Hepatocyte (in vitro differentiated cells): ENCODE measurements around the gene BCAN. TPM values are rescaled to one million over a fixed set of nuclear protein-coding genes. Genes with fewer than 3 reads are reported as not detected.

ENCODE experiments used
- DNase-seq: peaks from one replicate; pipeline ENCODE4 v3.0.0-alpha.2; 2016; ENCODE audit warnings: low spot score
- H2AFZ ChIP-seq: fragments of 200-600 bp; sonication (generic); 2 replicates; pipeline ENCODE4 v1.6.0; 2016; ENCODE audit warnings: antibody characterized with exemption, mild to moderate bottlenecking
- H3K27ac ChIP-seq: fragments of 200-600 bp; sonication (generic); 2 replicates; pipeline ENCODE4 v1.5.1; 2016; ENCODE audit warnings: mild to moderate bottlenecking
- H3K27me3 ChIP-seq: fragments of 200-600 bp; sonication (generic); 2 replicates; pipeline ENCODE4 v1.6.1; 2016
- H3K36me3 ChIP-seq: fragments of 200-600 bp; sonication (generic); replicated peaks from 2 replicates; pipeline ENCODE4 v1.5.1; 2016; ENCODE audit warnings: low read depth; ENCODE audit not compliant: insufficient read depth
- H3K4me1 ChIP-seq: fragments of 200-600 bp; sonication (generic); 2 replicates; pipeline ENCODE4 v1.5.1; 2016; ENCODE audit warnings: mild to moderate bottlenecking, moderate library complexity; ENCODE audit not compliant: insufficient read depth
- H3K4me2 ChIP-seq: fragments of 200-600 bp; sonication (generic); 2 replicates; pipeline ENCODE4 v1.6.0; 2016
- H3K4me3 ChIP-seq: fragments of 200-600 bp; sonication (generic); 2 replicates; pipeline ENCODE4 v1.5.1; 2016; ENCODE audit warnings: mild to moderate bottlenecking
- H3K79me2 ChIP-seq: fragments of 200-600 bp; sonication (generic); 2 replicates; pipeline ENCODE4 v1.6.0; 2017; ENCODE audit warnings: mild to moderate bottlenecking
- H3K9me2 ChIP-seq: fragments of 200-600 bp; sonication (generic); replicated peaks from 2 replicates; pipeline ENCODE4 v1.6.0; 2017; ENCODE audit warnings: mild to moderate bottlenecking; ENCODE audit not compliant: insufficient read depth
- H3K9me3 ChIP-seq: fragments of 200-600 bp; sonication (generic); 2 replicates; pipeline ENCODE4 v1.5.1; 2016; ENCODE audit warnings: low read depth, mild to moderate bottlenecking
- H4K20me1 ChIP-seq: fragments of 200-600 bp; sonication (generic); 2 replicates; pipeline ENCODE4 v1.6.0; 2016; ENCODE audit warnings: mild to moderate bottlenecking; ENCODE audit not compliant: insufficient read depth, poor library complexity, severe bottlenecking
- EZH2 ChIP-seq: fragments of 200-600 bp; sonication (generic); IDR thresholded peaks from 2 replicates; pipeline ENCODE4 v1.6.1; 2016; ENCODE audit warnings: antibody characterized with exemption, mild to moderate bottlenecking, borderline replicate concordance
- EZH2phosphoT487 ChIP-seq: fragments of 200-600 bp; sonication (generic); IDR thresholded peaks from one replicate; pipeline ENCODE4 v1.6.1; 2018; ENCODE audit warnings: antibody characterized with exemption, mild to moderate bottlenecking, low read depth, moderate library complexity; ENCODE audit not compliant: unreplicated experiment, severe bottlenecking
- WGBS: methylation state at CpG from one replicate; pipeline ENCODE4 v1.1.6; 2016; ENCODE audit warnings: low lambda C conversion rate; ENCODE audit errors: missing lambda C conversion rate; 5-methylcytosine and 5-hydroxymethylcytosine counted together
- polyA plus RNA-seq: library from polyadenylated mRNA; unstranded; fragments of >200 nt; fragmentation: Nextera tagmentation; extraction: Ambion mirVana; gene quantifications from 2 replicates; pipeline ENCODE4 v1.2.1, GENCODE V29; 2016
- total RNA-seq: library from RNA; depleted of rRNA; stranded (reverse); fragments of >200 nt; gene quantifications from 2 replicates; pipeline ENCODE4 v1.2.3, GENCODE V29; 2014
- TF ChIP-seq, protein P1 (sequence below): fragments of 200-600 bp; sonication (generic); IDR thresholded peaks from 2 replicates; pipeline ENCODE4 v1.5.1; 2016; ENCODE audit warnings: antibody characterized with exemption, mild to moderate bottlenecking; ENCODE audit not compliant: poor library complexity

BCAN gene
- total and polyA plus RNA-seq, 2 experiments from 2014 or later: 0.03 TPM; not detected in 1

GRCh38 chr1:156655904-156656516, 14.1 kb downstream of the BCAN start:
- Histone ChIP-seq H3K4me3 (no peak overlapping the region), H3K27ac (no peak overlapping the region), H3K4me1 (peaks cover 29% of the 10 kb centered on the region), H4K20me1 (no peaks in the 10 kb centered on the region), H2AFZ (no peak overlapping the region), H3K36me3 (no peaks in the 10 kb centered on the region), H3K27me3 (peaks cover 43% of the 10 kb centered on the region), H3K9me3 (no peaks in the 10 kb centered on the region), H3K79me2 (no peaks in the 10 kb centered on the region), H3K4me2 (no peak overlapping the region), H3K9me2 (no peaks in the 10 kb centered on the region)
- no peak for DNase-seq
- WGBS: 64% methylated on average over 9 of the region's 9 CpGs
- TF ChIP-seq, protein P1, sequence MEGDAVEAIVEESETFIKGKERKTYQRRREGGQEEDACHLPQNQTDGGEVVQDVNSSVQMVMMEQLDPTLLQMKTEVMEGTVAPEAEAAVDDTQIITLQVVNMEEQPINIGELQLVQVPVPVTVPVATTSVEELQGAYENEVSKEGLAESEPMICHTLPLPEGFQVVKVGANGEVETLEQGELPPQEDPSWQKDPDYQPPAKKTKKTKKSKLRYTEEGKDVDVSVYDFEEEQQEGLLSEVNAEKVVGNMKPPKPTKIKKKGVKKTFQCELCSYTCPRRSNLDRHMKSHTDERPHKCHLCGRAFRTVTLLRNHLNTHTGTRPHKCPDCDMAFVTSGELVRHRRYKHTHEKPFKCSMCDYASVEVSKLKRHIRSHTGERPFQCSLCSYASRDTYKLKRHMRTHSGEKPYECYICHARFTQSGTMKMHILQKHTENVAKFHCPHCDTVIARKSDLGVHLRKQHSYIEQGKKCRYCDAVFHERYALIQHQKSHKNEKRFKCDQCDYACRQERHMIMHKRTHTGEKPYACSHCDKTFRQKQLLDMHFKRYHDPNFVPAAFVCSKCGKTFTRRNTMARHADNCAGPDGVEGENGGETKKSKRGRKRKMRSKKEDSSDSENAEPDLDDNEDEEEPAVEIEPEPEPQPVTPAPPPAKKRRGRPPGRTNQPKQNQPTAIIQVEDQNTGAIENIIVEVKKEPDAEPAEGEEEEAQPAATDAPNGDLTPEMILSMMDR: no peak
- TF ChIP-seq EZH2phosphoT487 (no peak), EZH2 (no peak)

DNA sequence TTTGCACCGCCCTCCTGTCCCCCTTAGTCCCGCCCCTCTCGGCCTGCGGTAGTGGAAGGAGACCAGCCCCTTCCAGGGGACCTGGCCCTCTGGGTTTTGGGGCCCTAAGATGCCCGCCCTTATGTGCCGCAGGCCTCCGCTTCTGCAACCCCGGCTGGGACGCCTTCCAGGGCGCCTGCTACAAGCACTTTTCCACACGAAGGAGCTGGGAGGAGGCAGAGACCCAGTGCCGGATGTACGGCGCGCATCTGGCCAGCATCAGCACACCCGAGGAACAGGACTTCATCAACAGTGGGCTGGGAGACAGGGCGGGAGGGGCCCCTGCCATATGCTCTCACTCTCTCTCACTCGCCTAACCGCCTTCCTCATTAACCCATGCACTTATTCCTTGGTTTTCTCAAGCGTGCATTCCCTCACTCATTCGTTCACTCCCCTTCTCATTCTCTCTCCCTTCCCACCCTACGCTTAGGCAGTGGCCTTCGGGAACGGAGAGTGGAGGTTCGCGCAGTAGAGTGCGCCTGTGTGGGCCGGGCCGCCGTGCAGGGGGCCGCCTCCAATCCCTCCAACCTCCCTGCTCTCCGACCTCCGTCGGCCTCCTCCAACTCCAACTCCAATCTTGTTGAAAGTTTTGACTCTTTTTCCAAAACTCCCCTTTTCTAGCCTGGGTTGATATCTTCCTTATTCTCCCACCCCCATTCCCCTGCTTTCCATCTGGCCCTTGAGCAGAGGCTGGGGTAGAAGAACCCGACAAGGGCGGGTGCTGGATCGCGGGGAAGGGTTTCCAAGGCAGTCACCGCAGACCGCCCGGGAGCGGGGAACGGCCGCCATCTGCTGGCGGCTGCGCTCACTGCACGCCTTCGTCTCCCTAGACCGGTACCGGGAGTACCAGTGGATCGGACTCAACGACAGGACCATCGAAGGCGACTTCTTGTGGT, 15.2 kb downstream of the BCAN start:
- H3K36me3 ChIP-seq: no peaks in the 10 kb centered on the region
- peak; percentile 85 for DNase-seq
- peak overlapping the region; percentile 27 for H3K4me3 ChIP-seq
- no peaks in the 10 kb centered on the region for H4K20me1 ChIP-seq
- no peaks in the 10 kb centered on the region for H3K9me3 ChIP-seq
- H3K27me3 ChIP-seq: peaks cover 39% of the 10 kb centered on the region
- no peak for TF ChIP-seq EZH2phosphoT487
- TF ChIP-seq, protein P1: peak; percentile 99
- TF ChIP-seq EZH2: peak; percentile 84
- H2AFZ ChIP-seq: peak overlapping the region; percentile 71
- H3K4me1 ChIP-seq: peaks cover 40% of the 10 kb centered on the region
- WGBS: 6% methylated on average over 53 of the region's 54 CpGs
- H3K27ac ChIP-seq: no peak overlapping the region
- H3K4me2 ChIP-seq: peak overlapping the region; percentile 91
- H3K79me2 ChIP-seq: no peaks in the 10 kb centered on the region
- no peaks in the 10 kb centered on the region for H3K9me2 ChIP-seq

GRCh38 chr1:156657741-156658319, 15.9 kb downstream of the BCAN start:
- H3K79me2 ChIP-seq: no peaks in the 10 kb centered on the region
- 35% methylated on average over 7 of the region's 15 CpGs for WGBS
- H3K36me3 ChIP-seq: no peaks in the 10 kb centered on the region
- no peak overlapping the region for H3K4me3 ChIP-seq
- H3K27me3 ChIP-seq: peaks cover 39% of the 10 kb centered on the region
- no peak overlapping the region for H3K27ac ChIP-seq
- peak overlapping the region; percentile 91 for H3K4me2 ChIP-seq
- H2AFZ ChIP-seq: no peak overlapping the region
- TF ChIP-seq, protein P1: no peak
- TF ChIP-seq EZH2phosphoT487 (no peak), EZH2 (no peak)
- peaks cover 46% of the 10 kb centered on the region for H3K4me1 ChIP-seq
- DNase-seq: no peak
- no peaks in the 10 kb centered on the region for H3K9me3 ChIP-seq
- no peaks in the 10 kb centered on the region for H4K20me1 ChIP-seq
- no peaks in the 10 kb centered on the region for H3K9me2 ChIP-seq
